C4-2B (cell line): Measurements from ENCODE around the gene GABRG3.

Experiments
- CTCF ChIP-seq: fragments of 450-650 bp; conservative IDR thresholded peaks from 2 replicates; pipeline ENCODE4 v1.5.1; 2017; ENCODE audit warnings: mild to moderate bottlenecking
- ZFX ChIP-seq: fragments of 450-650 bp; IDR thresholded peaks from 2 replicates; pipeline ENCODE4 v1.6.1; 2017

DNA sequence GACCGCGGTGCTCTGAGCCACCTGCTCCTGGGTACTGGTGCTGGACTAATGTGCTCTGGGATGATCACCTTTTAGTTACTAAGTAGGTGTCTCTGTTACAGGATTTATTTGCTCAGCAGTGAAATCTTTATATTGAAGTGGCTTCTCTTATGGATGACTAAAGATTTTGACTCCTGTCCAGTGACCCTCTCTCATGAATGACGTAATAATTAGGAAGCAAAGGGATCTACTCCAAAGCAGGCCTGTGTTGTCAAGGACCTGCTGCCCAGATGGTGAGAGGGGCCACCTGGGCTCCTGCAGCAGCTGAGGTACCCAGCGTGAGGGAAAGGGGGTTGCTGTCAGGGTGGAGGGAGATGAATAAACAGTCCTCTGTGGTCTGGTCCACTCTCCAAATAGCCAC is 263.6 kb downstream of the GABRG3 start:
- TF ChIP-seq CTCF (no peak), ZFX (no peak)
